HG02870 (cell line): ENCODE data around the gene SMIM21.

Source experiments
- ATAC-seq: cut with Tn5 transposase; IDR thresholded peaks from one replicate; pipeline ENCODE4 v1.9.1; 2021; ENCODE audit warnings: mild to moderate bottlenecking, moderate library complexity; ENCODE audit not compliant: unreplicated experiment

Gene SMIM21

DNA sequence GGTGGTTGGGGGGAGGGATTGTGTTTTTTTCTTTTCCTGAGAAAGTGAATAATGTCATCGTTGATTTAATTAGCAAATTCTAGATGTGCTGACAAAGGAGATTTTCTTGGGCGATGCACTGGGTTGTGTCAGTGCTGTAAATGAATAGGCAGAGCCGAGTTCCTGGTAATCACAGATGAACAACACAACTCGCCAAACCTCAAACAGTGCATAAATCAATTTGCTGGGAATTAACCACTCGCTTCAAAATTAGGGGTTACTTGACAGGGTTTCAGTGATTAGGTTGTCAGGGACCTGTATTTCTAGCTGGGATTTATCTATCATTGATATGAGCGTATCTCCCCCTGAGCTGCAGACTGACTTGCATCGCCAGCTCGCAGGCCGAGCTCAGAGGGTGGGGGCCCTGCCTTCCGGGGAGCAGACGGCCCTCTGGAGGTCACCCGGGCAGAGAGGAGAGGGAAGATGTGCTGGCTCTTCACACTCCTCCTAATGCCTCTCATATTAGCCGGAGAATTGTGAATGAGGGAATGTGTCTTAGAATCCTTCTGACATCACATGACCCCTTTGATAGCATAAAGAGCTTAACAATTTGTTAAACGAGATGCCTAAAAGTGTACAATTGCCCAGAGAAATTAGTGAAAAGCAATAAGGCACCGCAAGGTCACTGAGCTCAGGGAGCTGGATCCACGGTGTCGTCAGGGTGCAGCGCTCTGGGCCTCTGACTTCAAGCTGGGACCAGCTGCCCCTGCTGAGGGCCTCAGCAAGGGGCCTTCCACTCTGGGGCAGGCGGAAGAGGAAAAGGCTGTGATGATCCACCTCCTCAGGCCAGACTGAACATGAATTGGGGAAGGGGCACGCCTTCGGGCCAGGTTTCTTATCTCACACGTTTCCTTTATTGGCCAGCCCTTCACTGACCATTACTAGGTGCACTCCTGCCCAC is 48.9 kb downstream of the SMIM21 start:
- ATAC-seq = no peak

DNA sequence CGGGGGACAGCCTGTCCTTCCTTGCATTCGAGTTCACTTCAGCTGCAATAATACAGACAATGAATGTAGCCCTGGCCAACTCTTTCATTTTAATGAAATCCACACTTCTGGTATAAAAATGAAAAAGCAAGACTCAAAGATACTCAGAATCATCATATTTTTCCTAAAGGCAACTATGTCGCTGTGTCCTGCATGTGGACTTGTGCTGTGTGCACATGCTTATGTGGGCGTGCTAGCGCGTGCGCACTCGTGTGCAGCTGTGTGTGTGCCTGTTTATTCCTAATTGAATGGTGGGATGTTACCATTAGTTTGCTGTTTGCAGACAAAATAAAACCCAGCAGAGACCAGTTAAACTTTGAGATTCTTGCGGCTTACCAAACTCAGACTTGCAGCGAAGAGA is 49.6 kb downstream of the SMIM21 start:
- no peak for ATAC-seq

DNA sequence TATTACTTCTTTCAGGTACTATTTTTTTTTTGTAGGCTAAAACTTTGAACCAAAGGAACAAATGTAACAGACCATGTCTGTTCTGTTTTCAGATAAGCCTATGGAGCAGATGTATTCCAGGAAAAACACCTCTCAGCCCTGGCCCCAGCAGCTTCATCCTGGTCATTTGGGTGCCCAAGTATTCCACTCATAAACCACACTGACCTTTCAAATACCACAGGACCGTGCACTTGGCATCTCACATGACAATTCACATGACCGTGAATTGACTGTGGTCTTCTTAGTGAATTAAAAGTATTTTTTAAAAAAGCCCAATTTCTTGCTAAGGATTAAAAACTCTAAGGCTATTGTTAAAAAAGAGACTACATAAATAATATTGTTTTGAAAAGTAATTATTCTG is 50.2 kb downstream of the SMIM21 start:
- no peak for ATAC-seq

DNA sequence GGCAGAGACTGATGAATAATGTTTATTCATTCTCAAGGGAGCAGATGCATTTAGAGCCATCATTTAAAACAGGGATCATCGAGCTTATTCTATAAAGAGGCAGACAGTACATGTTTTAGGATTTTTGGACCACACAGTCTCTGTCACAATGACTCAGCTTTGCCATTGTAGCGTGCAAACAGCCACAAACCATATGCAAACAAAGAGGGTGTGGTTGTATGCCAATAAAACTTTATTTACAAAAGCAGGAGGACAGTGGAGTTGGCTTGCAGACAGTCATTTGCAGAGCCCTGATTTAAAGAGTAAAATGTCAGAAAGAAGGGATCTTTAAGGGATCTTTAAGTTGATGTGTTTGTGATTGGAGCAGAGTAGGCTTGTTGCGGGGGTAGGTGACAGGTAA is 51.5 kb downstream of the SMIM21 start:
- ATAC-seq = no peak

DNA sequence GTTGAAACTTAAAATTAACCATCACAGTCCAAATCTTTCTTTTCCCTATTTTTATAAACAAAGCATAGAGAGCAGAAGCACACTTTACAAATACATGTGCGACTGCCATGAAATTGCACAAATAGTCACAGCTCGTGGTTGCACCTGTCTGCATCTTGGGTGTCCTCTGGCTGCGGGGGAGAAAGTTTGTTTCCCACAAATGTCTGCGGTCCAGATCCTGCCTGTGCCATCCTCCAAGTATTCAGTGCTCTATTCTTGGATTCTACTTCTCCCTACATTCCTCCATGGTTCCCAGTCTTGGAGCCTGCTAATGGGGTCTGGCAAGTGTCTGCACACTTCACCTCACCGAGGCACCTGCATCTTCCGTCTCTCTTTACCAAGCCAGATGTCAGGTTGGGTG is 52.2 kb downstream of the SMIM21 start:
- no peak for ATAC-seq

DNA sequence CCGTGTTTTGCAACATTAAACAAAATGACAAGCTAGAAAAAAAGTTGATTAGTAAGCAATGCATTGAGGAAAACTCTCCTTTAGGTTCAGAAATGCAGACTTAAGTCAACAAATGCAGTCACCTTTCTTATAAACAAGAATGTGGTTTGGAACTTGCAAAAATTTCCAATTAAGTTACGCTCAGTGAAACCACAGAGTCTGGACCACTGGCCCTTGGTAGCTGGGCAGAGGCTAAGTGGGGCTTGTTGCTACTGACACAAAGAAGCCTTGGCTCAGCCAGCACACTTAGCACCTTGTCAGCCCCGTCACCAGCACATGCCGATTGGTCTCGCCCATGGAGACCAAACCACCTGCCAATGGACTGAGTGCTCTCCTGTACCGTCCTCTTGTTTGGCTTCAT is 53.0 kb downstream of the SMIM21 start:
- no peak for ATAC-seq

DNA sequence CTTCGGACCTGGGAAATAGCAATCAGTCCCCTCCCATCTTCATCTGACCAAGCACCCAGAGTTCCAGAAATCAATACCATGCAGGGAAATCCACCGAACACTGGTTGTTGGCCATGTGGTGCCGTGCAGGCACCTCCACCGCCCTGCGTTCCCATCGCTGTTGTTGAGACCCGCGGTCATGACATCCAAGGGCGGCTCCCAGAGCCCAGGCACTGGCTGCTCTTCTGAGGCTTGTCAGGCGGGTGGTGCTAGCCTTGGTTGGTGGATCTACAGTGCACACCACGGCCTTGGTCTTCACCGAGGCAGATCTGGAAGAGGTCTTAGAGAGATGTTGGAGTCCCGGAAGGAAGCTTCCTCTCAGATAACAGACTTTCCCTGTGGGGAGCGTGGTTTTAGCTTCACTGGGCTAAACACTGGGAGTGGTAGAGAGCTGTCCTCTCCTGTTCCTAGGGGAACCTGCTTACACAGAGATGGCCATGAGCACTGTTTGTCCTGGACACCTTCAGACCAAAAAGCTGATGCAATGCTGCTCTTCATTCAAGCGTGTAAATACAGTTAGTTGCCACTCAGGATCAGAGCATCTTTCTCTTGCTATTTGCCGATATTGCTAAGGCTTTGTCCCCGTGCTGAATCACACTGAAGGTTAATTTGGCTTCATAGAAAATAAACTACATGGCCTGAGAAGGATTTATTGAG is 58.3 kb downstream of the SMIM21 start:
- no peak for ATAC-seq

DNA sequence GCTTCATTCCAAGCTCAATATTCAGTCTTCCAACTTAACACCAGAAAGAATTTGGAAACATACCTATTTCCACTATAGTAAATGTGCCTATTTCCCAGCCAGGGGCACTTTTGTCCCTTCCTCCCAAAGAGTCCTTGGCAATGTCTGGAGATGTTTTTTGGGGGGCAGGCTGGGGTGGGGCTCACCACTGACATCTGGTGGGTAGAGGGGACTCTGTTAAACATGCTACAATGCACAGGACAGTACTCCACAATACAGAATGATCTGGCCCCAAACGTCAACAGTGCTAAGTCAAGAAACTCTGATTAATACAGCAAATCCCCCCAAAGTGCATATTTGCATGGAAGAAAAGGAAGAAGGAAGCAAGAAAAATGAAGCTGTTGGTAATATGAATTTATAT is 61.7 kb downstream of the SMIM21 start:
- no peak for ATAC-seq

DNA sequence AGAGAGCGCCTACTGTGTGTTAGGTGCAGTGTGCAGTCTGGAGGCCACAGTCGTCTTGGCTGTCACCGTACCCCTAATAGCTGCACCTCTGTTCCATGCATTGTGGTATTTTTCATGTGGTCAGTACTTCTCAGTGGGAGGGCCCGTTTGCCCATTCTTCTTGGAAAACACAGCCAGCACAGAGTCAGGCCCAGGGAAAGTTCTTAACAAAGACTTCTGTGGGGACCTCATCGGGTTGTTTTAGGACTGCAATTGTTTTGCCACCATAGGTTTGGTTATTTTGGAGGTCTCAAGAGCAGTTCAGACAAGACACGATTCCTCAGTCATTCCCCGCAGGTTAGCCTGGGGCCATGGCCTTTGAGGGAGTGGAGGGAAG is 62.3 kb downstream of the SMIM21 start:
- no peak for ATAC-seq

DNA sequence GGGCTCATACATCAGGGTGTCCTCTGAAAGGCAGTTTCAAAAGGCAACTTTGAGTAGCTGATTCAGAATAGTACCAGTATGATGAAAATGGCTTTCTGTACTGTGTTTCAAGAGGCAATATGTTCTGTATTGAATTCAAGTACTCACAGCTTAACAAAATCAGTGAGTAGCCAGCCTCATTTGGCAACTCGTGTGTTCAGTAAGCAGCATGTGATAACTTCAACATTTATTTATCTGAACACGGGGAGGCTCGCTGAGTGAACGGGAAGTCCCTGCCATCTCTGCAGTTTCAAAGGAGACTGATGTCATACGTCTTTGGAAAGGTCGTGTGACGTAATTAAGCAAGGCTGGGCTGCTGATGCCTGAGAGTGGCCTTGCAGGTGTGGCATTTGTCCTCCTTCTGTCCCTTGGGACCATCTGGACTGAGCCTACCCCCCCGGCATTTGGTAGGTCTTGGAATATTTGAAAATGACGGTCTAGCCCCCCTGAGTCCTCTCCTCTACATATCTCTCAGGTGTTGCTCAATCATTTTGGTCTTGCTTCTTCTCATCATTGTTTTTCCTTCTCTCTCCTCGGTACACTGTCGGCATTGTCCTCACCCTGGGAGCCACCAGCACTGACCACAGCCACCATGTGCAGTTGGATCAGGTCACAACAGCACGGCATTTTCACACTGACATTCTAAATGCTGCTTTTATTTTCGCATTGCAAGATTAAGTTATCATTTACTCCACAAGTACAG is 62.8 kb downstream of the SMIM21 start:
- peak; percentile 54 for ATAC-seq

DNA sequence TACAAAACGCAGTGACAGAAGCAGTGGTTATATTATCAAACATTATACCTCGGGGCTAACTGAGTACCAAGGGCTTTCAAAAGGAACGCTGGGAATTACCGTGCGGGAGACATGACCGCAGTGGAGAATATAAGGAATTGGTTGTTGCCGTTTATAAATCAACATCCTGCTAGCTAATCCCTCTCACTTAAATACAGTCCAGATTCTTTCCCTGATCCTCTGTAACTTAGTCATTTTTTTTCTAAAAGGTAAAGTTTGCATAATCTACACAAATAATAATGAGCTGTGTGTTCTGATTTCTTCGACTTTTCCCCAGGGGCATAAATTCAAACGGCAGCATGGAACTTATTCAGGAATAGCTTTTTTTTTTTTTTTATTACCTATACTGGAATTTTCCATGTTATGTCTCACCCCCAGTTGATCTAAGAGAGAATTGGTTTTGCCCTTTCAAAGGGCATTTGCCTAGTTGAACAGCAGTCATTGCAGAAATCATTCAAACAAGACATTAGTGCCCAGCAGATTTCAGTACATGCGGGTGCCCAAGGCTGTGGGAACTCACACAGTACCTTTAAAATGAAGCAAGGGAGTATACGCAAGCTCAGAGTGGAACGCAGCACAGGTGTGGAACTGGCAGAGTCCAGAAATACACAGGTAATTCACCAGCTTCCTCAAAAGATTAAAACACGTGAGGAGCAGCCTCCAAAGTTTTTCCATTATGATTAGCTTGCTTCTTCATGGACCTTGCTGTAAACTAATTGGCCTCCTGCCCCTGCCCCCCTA is 63.9 kb downstream of the SMIM21 start:
- ATAC-seq = no peak

DNA sequence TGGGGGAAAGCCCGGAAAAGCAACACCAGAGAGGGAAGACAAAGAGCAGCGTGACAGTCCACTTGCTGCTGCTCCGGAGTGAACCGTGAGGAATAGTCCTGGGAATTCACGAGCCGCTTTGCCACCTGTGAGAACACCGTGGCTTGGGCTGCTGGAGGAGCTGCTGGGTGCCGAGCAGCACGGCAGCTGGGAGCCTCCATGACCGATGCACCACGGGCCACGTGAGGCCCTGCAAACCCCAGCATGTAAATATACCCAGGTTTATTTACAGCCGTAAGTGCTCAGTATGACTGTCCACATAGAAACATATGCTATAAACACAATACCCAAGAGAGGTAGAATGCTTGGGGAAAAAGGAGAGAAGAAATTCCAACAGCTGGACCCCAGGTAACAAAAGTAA is 65.1 kb downstream of the SMIM21 start:
- peak; percentile 36 for ATAC-seq

DNA sequence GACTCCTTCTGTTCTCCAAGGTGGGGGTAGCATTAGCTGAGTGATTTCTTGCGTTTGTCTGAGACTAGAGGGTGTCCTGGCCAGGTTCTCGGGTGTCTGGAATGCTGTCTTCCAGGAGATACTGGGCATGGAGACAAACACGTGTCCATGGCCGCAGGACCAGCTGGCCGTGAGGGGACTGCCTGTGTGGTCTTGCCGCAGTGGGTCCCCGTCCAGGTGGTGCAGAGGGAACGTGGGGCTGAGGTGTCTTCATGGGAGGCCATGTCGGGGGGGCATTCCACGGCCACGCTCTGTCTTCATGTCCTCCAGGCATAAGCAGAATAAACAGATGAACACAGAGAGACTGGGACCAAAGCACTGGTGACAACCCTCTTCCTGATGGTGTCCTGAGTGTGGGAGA is 66.6 kb downstream of the SMIM21 start:
- no peak for ATAC-seq

DNA sequence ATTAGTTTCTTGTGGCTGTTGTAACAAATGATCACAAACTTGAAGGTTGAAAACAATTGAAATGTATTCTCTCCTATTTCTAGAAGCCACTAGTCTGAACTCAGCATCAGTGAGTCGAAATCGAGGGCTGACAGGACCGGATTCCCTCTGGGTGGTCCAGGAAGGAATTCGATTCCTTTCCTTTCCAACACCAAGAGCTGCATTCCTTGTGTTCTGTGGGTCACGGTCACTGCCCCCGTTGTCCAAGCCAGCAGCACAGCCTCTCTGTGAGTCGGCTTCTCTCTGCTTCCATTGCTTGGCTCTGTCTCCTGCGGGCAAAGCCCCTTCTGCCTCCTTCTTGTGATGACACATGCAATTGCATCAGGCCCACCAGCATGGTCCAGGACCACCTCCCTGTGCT is 67.3 kb downstream of the SMIM21 start:
- ATAC-seq = no peak
